SU-DHL-6 (cell line): ENCODE results near the gene OR2V2.

Experiments
- H2AFZ ChIP-seq: fragments of 200-600 bp; sonication (generic); 2 replicates; pipeline ENCODE4 v1.6.1; 2014; ENCODE audit warnings: low read depth, mild to moderate bottlenecking, moderate library complexity, mixed read lengths, antibody characterized with exemption, low read length; ENCODE audit not compliant: severe bottlenecking
- H3F3A ChIP-seq: fragments of 200-600 bp; shearing (Covaris generic); 2 replicates; pipeline ENCODE4 v1.6.0; 2016; ENCODE audit warnings: antibody characterized with exemption, mild to moderate bottlenecking; ENCODE audit not compliant: insufficient read depth
- H3K27ac ChIP-seq: fragments of 200-600 bp; sonication (generic); 2 replicates; pipeline ENCODE4 v1.5.1; 2016; ENCODE audit warnings: low read depth, mild to moderate bottlenecking, low read length, moderate library complexity, mixed read lengths
- H3K27me3 ChIP-seq: fragments of 200-600 bp; sonication (generic), shearing (Covaris generic); 2 replicates; pipeline ENCODE4 v1.6.0; 2014; ENCODE audit warnings: mild to moderate bottlenecking, low read length
- H3K36me3 ChIP-seq: fragments of 200-600 bp; sonication (generic); 2 replicates; pipeline ENCODE4 v1.6.1; 2014; ENCODE audit warnings: mild to moderate bottlenecking, low read length, mixed read lengths
- H3K4me2 ChIP-seq: fragments of 300-600, 200-600 bp; shearing (Covaris generic), sonication (generic); 2 replicates; pipeline ENCODE4 v1.6.0; 2014; ENCODE audit warnings: low read length, low read depth, mild to moderate bottlenecking; ENCODE audit not compliant: poor library complexity, severe bottlenecking
- H3K4me3 ChIP-seq: fragments of 200-600 bp; sonication (generic); 2 replicates; pipeline ENCODE4 v1.5.1; 2014; ENCODE audit warnings: antibody characterized with exemption, low read length, mild to moderate bottlenecking, mixed read lengths; ENCODE audit not compliant: insufficient read depth, poor library complexity, severe bottlenecking
- H3K79me2 ChIP-seq: fragments of 200-600 bp; sonication (generic); 2 replicates; pipeline ENCODE4 v1.6.1; 2014; ENCODE audit warnings: mild to moderate bottlenecking, low read length, moderate library complexity; ENCODE audit not compliant: insufficient read depth
- H3K9ac ChIP-seq: fragments of 200-600 bp; sonication (generic); 2 replicates; pipeline ENCODE4 v1.7.0; 2014; ENCODE audit warnings: mild to moderate bottlenecking, low read length
- H3K9me2 ChIP-seq: fragments of 200-600 bp; sonication (generic); replicated peaks from 2 replicates; pipeline ENCODE4 v1.6.1; 2014; ENCODE audit warnings: low read length; ENCODE audit not compliant: insufficient read depth
- H3K9me3 ChIP-seq: fragments of 200-600 bp; sonication (generic); 2 replicates; pipeline ENCODE4 v1.6.1; 2014; ENCODE audit warnings: low read length, mixed read lengths; ENCODE audit not compliant: insufficient read depth
- H4K20me1 ChIP-seq: fragments of 200-600 bp; sonication (generic); 2 replicates; pipeline ENCODE4 v1.6.1; 2014; ENCODE audit warnings: low read depth, mild to moderate bottlenecking, antibody characterized with exemption, low read length, moderate library complexity, mixed read lengths
- EZH2phosphoT487 ChIP-seq: fragments of 200-600 bp; sonication (generic), shearing (Covaris generic); conservative IDR thresholded peaks from 2 replicates; pipeline ENCODE4 v1.6.1; 2018; ENCODE audit warnings: mild to moderate bottlenecking, antibody characterized with exemption, low read length, moderate library complexity, mixed read lengths
- TF ChIP-seq, protein P1 (sequence below): fragments of 200-600 bp; sonication (generic); IDR thresholded peaks from one replicate; pipeline ENCODE4 v1.5.1; 2017; ENCODE audit warnings: antibody characterized with exemption, mild to moderate bottlenecking, low read length, moderate library complexity; ENCODE audit not compliant: insufficient read depth, poor library complexity, severe bottlenecking

OR2V2 gene

DNA sequence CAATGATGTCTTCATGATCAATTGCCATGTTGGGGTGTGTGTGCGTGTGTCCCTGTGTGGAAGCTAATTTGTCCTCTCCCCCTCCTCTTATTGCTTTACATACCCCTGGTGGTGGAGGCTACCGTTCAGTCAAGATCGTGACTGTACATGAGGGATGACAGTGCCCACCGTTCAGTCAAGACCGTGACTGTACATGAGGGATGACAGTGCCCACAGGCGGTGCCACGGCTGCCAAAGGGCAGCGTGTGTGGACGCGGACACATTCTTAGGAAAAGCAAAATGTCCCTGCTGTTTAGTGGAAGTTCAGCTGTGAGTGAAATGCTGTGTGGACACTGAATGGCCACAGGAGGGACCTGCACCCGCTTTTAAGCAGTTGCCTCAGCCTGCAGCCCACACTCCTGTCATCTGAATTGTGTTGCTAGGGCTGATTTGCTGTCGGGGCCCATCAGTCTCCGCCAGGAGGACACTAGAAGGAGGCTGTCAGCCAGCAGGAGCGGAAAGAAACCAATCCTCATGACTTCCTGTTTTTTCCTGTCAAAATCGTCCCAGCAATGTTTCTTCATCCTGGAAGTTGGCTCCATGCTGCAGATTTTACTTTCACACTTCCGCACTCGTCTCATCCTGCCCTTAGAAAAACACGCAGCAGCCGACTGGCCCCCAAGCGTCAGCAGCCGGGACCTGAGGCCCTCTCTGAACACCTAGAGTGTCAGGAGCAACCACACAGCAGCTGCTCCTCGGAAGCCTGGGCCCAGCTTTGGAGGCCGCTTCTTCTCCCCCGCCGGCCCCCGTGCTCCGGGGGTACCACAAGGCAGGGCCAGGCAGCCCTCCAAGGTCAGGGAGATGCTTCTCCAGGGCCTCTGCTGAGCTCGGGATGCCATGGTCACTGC lies 25.5 kb upstream of the OR2V2 start:
- Histone ChIP-seq H3K27ac (no peak overlapping the region), H3K9me3 (no peaks in the 10 kb centered on the region), H3K27me3 (no peaks in the 10 kb centered on the region), H3F3A (no peaks in the 10 kb centered on the region), H3K4me2 (no peak overlapping the region), H3K79me2 (no peaks in the 10 kb centered on the region), H3K36me3 (no peaks in the 10 kb centered on the region), H3K9ac (no peak overlapping the region), H3K4me3 (no peak overlapping the region), H4K20me1 (no peaks in the 10 kb centered on the region), H3K9me2 (no peaks in the 10 kb centered on the region), H2AFZ (no peak overlapping the region)
- TF ChIP-seq, protein P1, sequence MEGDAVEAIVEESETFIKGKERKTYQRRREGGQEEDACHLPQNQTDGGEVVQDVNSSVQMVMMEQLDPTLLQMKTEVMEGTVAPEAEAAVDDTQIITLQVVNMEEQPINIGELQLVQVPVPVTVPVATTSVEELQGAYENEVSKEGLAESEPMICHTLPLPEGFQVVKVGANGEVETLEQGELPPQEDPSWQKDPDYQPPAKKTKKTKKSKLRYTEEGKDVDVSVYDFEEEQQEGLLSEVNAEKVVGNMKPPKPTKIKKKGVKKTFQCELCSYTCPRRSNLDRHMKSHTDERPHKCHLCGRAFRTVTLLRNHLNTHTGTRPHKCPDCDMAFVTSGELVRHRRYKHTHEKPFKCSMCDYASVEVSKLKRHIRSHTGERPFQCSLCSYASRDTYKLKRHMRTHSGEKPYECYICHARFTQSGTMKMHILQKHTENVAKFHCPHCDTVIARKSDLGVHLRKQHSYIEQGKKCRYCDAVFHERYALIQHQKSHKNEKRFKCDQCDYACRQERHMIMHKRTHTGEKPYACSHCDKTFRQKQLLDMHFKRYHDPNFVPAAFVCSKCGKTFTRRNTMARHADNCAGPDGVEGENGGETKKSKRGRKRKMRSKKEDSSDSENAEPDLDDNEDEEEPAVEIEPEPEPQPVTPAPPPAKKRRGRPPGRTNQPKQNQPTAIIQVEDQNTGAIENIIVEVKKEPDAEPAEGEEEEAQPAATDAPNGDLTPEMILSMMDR, result no peak
- no peak for TF ChIP-seq EZH2phosphoT487

DNA sequence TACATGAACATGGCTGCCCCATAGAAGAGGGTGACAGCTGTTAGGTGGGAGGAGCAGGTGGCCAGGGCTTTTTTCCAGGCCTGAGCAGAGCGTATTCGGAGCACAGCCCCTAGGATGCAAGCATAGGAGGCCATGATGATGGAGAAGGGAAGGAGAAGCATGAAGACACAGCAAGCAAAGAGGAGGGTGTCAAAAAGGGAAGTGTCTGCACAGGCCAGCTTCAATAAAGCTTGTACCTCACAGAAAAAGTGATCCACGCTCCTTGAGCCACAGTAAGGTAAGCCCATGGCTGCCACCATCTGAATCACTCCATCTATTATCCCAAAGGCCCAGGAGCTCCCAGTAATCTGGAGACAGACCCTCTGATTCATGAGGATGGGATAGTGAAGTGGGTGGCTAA lies 22.9 kb upstream of the OR2V2 start:
- Histone ChIP-seq H3K27me3 (no peaks in the 10 kb centered on the region), H3K9me2 (no peaks in the 10 kb centered on the region), H3K27ac (no peak overlapping the region), H2AFZ (no peak overlapping the region), H3K9me3 (no peaks in the 10 kb centered on the region), H3F3A (no peaks in the 10 kb centered on the region), H3K36me3 (no peaks in the 10 kb centered on the region), H3K9ac (no peak overlapping the region), H3K4me3 (no peak overlapping the region), H4K20me1 (no peaks in the 10 kb centered on the region), H3K4me2 (no peak overlapping the region), H3K79me2 (no peaks in the 10 kb centered on the region)
- no peak for TF ChIP-seq EZH2phosphoT487
- TF ChIP-seq, protein P1, result no peak

DNA sequence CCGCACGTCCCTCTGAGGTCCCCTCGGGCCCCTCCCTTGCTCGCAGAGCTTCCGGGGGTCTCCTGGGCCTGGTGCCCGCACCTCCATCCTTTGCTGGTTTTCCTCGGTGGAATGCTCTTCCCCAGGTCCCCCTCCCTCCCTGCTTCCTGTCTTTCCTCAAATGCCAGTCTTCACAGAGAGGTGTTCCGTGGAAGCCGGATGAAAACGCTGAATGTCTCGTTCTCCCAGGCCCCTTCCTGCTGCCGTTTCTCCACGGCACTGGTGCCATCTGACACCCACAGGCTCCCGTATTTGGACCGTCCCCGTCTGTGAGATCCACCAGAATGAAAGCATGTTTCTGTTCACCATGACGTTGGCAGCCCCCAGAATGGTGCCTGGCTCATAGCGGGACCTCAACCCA lies 20.5 kb upstream of the OR2V2 start:
- TF ChIP-seq, protein P1, result no peak
- TF ChIP-seq EZH2phosphoT487, result no peak
- Histone ChIP-seq H3K36me3 (no peaks in the 10 kb centered on the region), H3K9me2 (no peaks in the 10 kb centered on the region), H3K27me3 (no peaks in the 10 kb centered on the region), H3K79me2 (no peaks in the 10 kb centered on the region), H3K27ac (no peak overlapping the region), H3K9ac (no peak overlapping the region), H2AFZ (no peak overlapping the region), H4K20me1 (no peaks in the 10 kb centered on the region), H3K9me3 (no peaks in the 10 kb centered on the region), H3F3A (no peaks in the 10 kb centered on the region), H3K4me3 (no peak overlapping the region), H3K4me2 (no peak overlapping the region)
